SK-N-SH (cell line): Measurements from ENCODE around the gene KCNIP4.

Experiments
- CHD2 ChIP-seq: fragments of 150-350 bp; IDR thresholded peaks from 2 replicates; pipeline ENCODE4 v1.6.1; 2018; ENCODE audit warnings: low read length; ENCODE audit not compliant: partially characterized antibody
- EP300 ChIP-seq, 2 experiments: IDR thresholded peaks; 2 replicates each; pipeline versions ENCODE4 v1.4.0 to v1.6.1; 2012; ENCODE audit warnings: borderline replicate concordance in 1 of 2, low read depth in 1 of 2, low read length in 1 of 2
- EZH2phosphoT487 ChIP-seq: fragments of 200-600 bp; sonication (generic); IDR thresholded peaks from 2 replicates; pipeline ENCODE4 v1.6.1; 2017; ENCODE audit warnings: low read depth, mixed run types, mild to moderate bottlenecking, antibody characterized with exemption, moderate library complexity, borderline replicate concordance
- MAX ChIP-seq: IDR thresholded peaks from 2 replicates; pipeline ENCODE4 v1.4.0; 2012; ENCODE audit warnings: low read depth
- NRF1 ChIP-seq: IDR thresholded peaks from 2 replicates; pipeline ENCODE4 v1.6.1; 2012; ENCODE audit warnings: low read depth, mild to moderate bottlenecking, low read length
- RAD21 ChIP-seq: IDR thresholded peaks from 2 replicates; pipeline ENCODE4 v1.6.1; 2012; ENCODE audit warnings: mild to moderate bottlenecking, low read length
- SMC3 ChIP-seq: IDR thresholded peaks from 2 replicates; pipeline ENCODE4 v1.6.1; 2012; ENCODE audit warnings: low read depth, low read length, improper control_type of control experiment
- USF2 ChIP-seq: fragments of 150-350 bp; IDR thresholded peaks from 2 replicates; pipeline ENCODE4 v1.6.1; 2017; ENCODE audit warnings: antibody characterized with exemption, low read length, low read depth, borderline replicate concordance
- YY1 ChIP-seq: IDR thresholded peaks from 2 replicates; pipeline ENCODE4 v1.4.0; 2012; ENCODE audit warnings: low read depth, mild to moderate bottlenecking
- TF ChIP-seq, protein P1 (sequence below): fragments of 200-600 bp; sonication (generic); IDR thresholded peaks from 2 replicates; pipeline ENCODE4 v1.6.1; 2017; ENCODE audit warnings: antibody characterized with exemption, mild to moderate bottlenecking, moderate library complexity

GRCh38 chr4:21535898-21536297, 412.7 kb downstream of the KCNIP4 start:
- TF ChIP-seq, protein P1, sequence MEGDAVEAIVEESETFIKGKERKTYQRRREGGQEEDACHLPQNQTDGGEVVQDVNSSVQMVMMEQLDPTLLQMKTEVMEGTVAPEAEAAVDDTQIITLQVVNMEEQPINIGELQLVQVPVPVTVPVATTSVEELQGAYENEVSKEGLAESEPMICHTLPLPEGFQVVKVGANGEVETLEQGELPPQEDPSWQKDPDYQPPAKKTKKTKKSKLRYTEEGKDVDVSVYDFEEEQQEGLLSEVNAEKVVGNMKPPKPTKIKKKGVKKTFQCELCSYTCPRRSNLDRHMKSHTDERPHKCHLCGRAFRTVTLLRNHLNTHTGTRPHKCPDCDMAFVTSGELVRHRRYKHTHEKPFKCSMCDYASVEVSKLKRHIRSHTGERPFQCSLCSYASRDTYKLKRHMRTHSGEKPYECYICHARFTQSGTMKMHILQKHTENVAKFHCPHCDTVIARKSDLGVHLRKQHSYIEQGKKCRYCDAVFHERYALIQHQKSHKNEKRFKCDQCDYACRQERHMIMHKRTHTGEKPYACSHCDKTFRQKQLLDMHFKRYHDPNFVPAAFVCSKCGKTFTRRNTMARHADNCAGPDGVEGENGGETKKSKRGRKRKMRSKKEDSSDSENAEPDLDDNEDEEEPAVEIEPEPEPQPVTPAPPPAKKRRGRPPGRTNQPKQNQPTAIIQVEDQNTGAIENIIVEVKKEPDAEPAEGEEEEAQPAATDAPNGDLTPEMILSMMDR, result no peak
- no peak for TF ChIP-seq EZH2phosphoT487
- no peak for TF ChIP-seq MAX
- TF ChIP-seq EP300 (IDR thresholded peaks at IDR 0.05; ENCODE audit: borderline replicate concordance in 1 of 2, low read depth in 1 of 2, low read length in 1 of 2), result no peak
- no peak for TF ChIP-seq RAD21
- no peak for TF ChIP-seq YY1
- TF ChIP-seq CHD2, result no peak
- no peak for TF ChIP-seq SMC3
- TF ChIP-seq NRF1, result no peak
- no peak for TF ChIP-seq USF2
